ENCODE data around the gene BSG.

Gene BSG

DNA sequence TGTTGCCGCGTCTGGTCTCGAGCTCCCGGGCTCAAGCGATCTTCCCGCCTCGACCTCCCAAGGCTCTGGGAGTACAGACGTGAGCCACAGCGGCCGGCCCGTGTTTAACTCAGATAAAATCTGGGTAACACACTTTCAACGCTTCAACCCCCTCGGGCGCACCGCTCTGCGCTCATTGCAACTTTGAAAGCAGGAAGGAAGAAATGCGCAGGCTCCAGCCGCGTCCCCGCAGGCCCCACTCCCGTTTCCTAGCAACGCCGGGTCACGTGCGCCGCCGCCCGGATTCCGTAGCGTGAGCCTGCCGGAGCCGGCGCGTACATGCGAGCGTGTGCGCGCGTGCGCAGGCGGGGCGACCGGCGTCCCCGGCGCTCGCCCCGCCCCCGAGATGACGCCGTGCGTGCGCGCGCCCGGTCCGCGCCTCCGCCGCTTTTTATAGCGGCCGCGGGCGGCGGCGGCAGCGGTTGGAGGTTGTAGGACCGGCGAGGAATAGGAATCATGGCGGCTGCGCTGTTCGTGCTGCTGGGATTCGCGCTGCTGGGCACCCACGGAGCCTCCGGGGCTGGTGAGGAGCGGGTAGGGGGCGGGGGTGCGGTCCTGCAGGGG is at the start of gene BSG:
BSG (plus strand) TSS at position 457 of the 603 bp plus-strand sequence; CDS start at position 496, 39 bp downstream.
- TF ChIP-seq, protein P1, sequence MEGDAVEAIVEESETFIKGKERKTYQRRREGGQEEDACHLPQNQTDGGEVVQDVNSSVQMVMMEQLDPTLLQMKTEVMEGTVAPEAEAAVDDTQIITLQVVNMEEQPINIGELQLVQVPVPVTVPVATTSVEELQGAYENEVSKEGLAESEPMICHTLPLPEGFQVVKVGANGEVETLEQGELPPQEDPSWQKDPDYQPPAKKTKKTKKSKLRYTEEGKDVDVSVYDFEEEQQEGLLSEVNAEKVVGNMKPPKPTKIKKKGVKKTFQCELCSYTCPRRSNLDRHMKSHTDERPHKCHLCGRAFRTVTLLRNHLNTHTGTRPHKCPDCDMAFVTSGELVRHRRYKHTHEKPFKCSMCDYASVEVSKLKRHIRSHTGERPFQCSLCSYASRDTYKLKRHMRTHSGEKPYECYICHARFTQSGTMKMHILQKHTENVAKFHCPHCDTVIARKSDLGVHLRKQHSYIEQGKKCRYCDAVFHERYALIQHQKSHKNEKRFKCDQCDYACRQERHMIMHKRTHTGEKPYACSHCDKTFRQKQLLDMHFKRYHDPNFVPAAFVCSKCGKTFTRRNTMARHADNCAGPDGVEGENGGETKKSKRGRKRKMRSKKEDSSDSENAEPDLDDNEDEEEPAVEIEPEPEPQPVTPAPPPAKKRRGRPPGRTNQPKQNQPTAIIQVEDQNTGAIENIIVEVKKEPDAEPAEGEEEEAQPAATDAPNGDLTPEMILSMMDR (IDR thresholded peaks at IDR 0.05; ENCODE audit: extremely low read depth, missing control alignments) = no peak
- peak; percentile 100 for DNase-seq (ENCODE audit: low spot score)

DNA sequence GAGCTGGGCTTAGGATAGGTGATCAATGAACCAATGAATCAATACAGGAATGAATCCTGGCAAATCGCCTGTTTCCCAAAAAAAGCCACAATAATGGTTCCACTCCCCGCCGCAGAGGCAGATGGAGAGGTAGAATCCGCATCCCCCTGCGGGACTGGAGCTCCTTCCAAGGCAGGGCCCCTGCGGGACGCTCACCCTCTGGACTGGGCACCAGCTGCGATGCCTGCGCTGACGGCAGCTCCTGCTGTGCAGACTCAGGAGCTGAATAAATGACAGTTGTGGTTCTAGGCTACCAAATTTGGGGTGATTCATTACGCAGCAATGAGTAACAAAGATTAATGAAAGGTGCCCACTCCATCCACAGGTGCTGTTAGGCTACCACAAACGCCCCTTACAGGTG is 49.7 kb upstream of the BSG start:
- no peak for DNase-seq (ENCODE audit: low spot score)
- TF ChIP-seq, protein P1 (IDR thresholded peaks at IDR 0.05; ENCODE audit: extremely low read depth, missing control alignments) = no peak

DNA sequence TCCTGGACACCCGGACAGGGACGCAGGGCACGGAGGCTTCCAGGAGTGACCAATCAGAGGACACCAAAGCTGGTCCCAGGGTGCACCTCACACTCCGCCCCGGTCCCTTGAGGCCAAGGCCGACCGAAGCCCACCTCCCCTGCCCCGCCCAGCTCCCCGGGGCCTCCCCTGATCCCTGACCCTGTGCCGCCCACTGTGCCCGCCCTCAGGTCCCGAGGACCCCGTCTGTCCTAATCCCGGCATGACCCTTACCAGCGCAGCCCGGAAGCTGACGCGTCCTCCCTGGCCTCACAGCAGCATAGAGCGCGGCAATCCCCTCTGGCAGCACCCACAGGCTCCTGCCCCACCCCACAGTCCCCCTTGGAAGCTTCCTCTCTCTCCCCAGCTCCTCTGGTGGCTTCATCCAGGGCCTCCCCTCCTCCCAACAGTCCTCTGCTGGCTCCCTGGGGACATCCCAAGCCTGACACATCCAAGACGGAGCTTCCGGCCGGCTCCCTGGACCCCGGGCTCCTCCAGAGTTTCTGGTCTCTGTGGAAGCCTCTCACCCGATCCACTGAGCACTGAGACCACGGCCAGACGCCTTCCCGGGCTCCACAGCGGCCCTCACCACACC is 48.2 kb upstream of the BSG start:
- no peak for DNase-seq (ENCODE audit: low spot score)
- TF ChIP-seq, protein P1 (IDR thresholded peaks at IDR 0.05; ENCODE audit: extremely low read depth, missing control alignments) = no peak

DNA sequence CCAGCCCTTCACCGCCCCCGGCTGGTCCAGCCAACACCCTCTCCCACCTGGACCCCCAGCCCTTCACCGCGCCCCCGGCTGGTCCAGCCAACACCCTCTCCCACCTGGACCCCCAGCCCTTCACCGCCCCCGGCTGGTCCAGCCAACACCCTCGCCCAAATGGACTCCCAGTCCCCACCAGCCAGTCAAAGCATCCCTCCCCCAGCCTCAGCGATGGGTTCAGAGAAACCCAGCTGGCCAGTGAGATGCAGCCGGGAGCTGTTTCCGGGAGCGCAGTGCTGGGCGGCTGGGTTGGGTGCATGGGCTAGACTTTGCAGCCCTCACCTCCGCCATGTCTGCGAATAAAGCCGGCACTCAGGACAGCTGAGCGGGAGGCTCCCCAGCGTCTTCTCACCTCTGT is 47.4 kb upstream of the BSG start:
- TF ChIP-seq, protein P1 (IDR thresholded peaks at IDR 0.05; ENCODE audit: extremely low read depth, missing control alignments) = no peak
- no peak for DNase-seq (ENCODE audit: low spot score)

DNA sequence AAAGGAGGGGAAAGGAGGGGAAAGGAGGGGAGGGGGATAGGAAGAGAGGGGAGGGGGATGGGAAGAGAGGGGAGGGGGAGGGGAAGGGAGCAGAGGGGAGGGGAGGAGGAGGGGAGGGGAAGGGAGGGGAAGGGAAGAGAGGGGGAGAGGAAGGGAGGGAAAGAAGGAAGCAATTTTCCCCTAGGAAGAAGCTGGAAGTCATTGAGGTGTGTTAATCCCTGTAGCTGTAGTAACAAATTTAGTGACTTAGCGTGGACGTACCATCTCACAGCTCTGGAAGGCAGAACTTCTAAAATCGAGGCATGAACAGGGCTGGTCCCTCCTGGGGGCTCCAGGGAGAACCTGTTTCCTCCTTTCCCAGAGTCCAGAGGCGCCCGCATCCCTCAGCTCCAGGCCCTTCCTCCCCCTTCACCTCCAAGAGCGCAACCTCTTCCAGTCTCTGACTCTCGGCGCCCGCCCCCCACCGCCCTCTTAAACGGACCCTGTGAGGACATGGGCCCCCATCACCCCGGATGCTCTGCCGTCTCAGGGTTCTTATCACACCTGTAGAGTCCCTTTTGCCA is 46.5 kb upstream of the BSG start:
- no peak for DNase-seq (ENCODE audit: low spot score)
- TF ChIP-seq, protein P1 (IDR thresholded peaks at IDR 0.05; ENCODE audit: extremely low read depth, missing control alignments) = no peak

DNA sequence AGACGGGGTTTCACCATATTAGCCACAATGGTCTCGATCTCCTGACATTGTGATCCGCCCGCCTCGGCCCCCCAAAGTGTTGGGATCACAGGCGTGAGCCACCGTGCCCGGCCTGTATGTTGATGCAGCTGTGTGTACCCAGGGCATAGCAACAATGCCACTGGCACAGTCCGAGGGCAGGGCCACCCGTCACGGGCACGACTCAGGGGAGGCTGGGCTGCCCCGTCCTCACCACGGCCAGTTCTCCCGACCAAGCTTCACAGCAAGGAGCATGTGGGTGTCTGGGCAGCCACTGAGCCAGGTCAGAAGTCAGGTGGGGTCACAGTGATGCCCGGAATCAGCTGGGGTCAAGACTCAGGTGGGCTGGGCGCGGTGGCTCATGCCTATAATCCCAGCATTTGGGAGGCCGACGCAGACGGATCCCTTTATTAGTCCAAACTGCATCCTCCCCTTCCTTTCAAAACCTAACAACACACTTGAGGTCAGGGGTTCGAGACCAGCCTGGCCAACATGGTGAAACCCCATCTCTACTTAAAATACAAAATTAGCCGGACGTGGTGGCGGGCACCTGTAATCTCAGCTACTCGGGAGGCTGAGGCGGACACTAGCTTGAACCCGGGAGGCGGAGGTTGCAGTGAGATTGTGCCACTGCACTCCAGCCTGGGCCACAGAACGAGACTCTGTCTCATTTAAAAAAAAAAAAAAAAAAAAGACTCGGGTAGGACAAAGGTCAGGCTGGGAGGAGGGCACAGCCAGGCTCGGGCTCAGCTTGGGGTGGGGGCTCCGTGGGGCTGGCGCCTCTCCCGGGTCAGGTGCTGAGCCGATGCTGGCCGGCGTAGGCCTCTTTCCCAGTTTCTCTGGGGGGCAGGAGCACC is 42.0 kb upstream of the BSG start:
- DNase-seq (ENCODE audit: low spot score) = no peak
- TF ChIP-seq, protein P1 (IDR thresholded peaks at IDR 0.05; ENCODE audit: extremely low read depth, missing control alignments) = no peak

All from GM20000 (cell line).